NCI-H2029 treated with DMSO at 0.1 percent for 48 hours (cell line): ENCODE data around the gene STARD9.
A peak's percentile ranks its signal among the peaks of the same experiment; 100 is the strongest.
"Not testable (repeated sequence)": the region's sequence is repeated elsewhere in the genome, so short reads cannot be mapped to it uniquely, and the experiment has no call there.

Experiments used
- DNase-seq: peaks from one replicate; lab custom pipeline; 2025; lab: John Stamatoyannopoulos, UW

STARD9 gene

DNA sequence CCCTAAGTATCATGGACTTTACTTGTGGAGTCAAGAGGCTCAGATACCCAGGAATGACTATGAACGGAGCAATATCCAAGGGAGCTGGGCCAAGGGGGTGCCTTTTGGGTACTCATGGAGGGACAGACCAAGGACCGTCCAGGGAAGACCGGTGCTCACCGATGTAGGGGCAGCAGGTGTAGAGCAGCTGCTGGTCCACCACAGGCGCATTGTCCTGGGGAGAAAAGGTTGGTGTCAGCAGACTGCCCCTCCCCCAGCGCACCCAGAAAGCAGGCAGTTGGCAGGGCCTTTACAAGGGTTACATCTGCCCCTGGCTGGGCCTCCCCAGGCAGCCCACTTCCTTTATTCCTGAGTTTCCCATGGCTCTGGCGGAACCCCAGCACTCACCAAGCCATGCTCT, 154.0 kb downstream of the STARD9 start:
- no peak for DNase-seq

DNA sequence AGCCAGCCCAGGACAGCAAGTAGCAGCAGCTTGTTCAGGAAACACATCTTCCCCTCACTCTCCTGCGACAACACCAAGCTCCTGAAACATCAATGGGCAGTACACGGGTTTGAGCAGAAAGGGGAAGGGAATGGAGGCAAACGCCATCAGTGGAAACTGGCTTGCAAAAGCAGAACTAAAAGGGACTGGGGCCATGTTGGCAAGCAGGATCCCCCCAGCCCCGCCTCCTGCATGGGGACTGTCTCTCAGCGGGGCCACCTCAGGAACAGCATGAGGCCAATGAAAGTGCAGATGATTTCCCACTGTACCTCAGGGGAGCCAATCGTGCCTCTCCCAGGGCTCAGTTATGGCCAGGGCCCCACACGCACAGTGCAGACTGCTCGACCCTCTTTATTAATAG, 154.7 kb downstream of the STARD9 start:
- DNase-seq, result no peak

DNA sequence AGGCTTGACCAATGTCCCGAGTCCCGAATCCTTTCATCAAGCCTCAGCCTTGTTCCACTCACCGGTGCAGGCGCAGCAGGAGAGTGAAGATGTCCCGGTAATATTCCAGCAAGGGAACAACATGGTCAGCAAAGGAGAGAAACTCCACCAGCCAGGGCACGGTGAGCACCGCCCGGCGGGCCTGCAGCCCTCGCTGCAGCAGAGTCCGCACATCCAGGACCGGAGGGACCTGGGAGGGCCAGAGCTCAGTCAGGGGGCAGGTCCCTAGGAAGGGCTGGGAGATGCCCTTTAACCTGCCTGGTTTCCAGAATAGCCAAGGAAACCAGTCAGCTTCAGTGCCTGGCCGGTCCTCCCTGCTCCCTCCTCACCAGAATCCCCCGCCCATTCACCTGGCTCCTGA, 155.1 kb downstream of the STARD9 start:
- DNase-seq, result no peak

- DNase-seq, result no peak
Measured at GRCh38 chr15:42731461-42731860, 156.1 kb downstream of the STARD9 start.

DNA sequence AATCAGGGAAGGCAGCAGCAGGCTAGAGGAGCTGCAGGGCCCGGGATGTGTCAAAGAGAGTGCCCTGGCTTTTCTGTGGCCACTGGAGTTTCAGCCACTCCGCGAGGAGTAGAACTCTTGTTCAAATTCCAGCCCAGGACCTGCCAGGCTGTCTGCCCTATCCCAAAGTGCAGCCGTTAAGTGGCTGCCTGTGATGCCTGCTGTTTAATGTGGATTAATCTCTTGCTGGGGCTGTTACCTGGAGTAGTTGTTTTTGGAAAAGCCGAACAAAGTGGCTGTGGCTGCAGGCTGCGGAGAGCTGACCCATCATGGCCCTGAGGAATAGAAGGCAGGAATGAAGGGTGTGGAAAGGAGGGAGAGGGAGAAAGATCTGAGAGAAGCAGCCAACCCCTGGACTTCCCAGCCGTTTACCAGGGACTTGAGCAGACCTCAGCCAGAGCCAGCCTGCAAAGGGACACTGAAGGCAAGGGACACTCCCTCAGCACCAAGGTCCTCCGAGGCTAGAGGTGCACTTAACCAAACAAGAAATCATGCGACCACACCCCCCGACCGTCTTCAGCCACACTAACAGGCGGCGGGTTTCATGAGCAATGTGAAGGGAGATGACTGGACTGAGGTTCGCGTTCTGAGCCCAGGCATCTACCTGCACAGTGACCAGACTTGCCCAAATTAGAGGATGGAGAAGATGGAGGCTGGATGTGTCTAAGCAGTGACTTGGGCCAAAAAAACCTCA, 156.9 kb downstream of the STARD9 start:
- no peak for DNase-seq

DNA sequence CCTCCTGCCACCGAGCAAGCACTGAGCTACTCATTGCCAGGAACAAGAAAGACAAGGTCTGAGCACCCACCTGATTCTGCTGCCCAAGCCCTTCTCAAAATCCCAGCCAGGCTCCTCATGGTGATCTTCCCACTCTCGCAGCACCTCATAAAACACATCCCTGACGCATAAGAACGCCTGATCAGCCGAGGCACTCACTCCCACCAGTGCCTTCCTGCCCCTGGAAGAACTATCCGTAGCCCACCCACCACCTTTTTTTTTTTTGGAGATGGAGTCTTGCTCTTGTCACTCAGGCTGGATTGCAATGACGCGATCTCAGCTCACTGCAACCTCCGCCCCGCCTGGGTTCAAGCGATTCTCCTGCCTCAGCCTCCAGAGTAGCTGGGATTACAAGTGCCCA, 157.6 kb downstream of the STARD9 start:
- DNase-seq, result no peak

GRCh38 chr15:42734076-42734672, 158.8 kb downstream of the STARD9 start:
- DNase-seq, result no peak

DNA sequence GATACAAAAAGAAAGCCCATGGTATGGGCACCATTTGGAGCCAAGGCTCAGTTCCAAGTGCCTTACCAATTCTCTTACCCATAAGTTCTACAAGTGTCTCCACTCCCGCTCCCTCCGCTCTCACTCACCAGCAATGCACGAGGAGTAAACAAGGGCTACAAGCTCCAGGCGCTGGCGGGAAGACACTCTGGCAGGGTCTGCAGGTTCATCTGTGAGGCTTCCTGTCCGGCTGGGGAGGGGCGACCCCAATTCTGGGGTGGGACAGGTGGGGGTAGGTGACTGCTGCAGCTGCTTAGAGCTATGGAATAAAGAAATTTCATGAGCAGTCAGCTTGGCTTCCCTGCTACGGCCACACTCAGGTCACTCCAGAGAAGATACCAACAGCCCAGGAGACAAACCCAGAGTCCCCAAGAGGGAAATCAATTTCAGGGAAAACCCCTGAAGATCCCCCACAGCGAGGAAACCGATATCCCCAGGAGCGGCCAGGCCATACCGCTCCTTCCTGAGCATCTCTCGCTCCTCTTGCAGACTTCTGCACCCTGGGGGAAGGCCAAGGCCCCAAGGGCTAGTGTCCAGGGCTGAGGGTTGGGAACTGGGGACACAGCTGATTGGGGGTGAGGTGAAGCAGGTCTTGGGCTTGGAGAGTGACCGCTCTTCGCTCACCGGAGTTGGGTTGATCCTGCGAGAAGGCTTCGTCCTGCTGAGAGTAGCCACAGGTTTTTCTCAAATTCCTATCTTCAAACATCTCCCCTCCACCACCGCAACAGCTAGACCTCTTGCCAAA, 160.2 kb downstream of the STARD9 start:
- DNase-seq, result no peak

- no peak for DNase-seq
Measured at GRCh38 chr15:42736178-42736792, 160.9 kb downstream of the STARD9 start.

GRCh38 chr15:42736793-42737528, 161.6 kb downstream of the STARD9 start, which contains the start of gene CDAN1:
TSS of gene CDAN1 (minus strand) at chr15:42737128. CDS start at chr15:42737102, 26 bp downstream.
- DNase-seq, result peak; percentile 19

GRCh38 chr15:42737529-42738328, 162.3 kb downstream of the STARD9 start:
- no peak for DNase-seq

GRCh38 chr15:42741710-42742109, 166.3 kb downstream of the STARD9 start:
- DNase-seq, result no peak

DNA sequence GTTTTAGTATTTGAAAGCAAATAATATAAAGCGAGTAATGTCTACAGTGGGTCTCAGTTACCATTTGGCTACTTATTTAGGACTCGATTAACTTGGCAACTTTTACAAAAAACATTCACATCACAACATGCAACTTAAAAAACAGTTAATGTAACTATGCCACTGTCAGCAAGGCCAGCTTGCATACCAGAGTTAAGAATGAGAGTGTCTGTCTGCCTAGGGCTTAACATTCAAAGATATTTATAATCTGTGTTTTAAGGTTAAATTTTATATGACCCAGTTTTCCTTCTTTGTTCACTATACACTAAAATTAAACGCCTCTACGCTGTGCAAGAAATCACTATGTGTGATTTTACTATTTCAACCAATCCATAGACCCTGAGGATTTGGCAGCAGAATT, 166.7 kb downstream of the STARD9 start:
- no peak for DNase-seq

DNA sequence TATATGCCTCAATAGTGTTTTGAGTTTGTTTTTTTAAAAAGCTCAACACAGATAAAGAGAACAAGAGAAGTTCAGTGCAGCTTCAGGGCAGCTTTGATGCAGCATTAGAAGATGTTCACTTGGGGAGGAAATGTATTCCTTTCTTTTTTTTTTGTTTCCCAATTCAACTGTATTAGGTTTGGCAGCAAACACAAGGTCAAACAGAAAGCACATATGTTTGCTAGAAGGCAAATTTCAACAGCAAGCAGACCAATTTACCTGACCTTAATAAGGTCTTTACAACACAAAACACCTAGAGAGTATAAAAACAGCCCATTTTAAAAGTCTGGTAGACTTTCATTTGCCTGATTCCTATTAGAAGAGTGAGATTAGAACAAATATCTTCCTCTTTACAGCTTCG, 168.8 kb downstream of the STARD9 start:
- DNase-seq, result no peak

DNA sequence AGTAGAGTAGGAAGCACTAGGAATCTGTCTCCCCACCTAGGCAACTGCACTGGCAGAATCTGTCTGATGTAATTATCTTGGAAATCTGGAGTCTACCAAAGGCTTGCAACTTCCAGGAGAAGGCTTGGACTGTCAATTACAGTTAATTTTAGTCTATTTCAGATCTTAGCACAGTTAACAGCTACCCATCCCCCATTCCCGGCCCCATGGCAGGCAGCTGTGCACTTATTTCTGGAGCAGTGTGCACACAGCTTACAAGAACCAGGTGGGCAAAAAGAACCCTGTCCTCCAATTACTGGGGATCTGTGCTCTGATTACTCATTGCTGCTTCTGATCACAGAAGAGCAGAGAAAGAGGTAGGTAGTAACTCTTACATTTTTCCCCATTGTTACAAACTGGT, 173.9 kb downstream of the STARD9 start:
- DNase-seq, result no peak

GRCh38 chr15:42750306-42750705, 174.9 kb downstream of the STARD9 start:
- no peak for DNase-seq

GRCh38 chr15:42759093-42759492, 183.7 kb downstream of the STARD9 start:
- no peak for DNase-seq

- no peak for DNase-seq
Measured at GRCh38 chr15:42760759-42761158, 185.4 kb downstream of the STARD9 start.

GRCh38 chr15:42761813-42762212, 186.4 kb downstream of the STARD9 start:
- not testable (repeated sequence) for DNase-seq

DNA sequence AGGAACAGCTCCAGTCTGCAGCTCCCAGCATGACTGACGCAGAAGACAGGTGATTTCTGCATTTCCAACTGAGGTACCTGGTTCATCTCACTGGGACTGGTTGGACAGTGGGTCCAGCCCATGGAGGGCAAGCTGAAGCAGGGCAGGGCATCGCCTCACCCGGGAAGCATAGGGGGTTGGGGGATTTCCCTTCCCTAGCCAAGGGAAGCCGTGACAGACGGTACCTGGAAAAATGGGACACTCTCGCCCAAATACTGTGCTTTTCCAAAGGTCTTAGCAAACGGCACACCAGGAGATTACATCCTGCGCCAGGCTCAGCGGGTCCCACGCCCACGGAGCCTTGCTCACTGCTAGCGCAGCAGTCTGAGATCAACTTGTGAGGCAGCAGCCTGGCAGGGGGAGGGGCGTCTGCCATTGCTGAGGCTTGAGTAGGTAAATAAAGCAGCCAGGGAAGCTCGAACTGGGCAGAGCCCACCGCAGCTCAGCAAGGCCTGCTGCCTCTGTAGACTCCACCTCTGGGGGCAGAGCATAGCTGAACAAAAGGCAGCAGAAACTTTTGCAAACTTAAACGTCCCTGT, 188.8 kb downstream of the STARD9 start:
- DNase-seq, result not testable (repeated sequence)

DNA sequence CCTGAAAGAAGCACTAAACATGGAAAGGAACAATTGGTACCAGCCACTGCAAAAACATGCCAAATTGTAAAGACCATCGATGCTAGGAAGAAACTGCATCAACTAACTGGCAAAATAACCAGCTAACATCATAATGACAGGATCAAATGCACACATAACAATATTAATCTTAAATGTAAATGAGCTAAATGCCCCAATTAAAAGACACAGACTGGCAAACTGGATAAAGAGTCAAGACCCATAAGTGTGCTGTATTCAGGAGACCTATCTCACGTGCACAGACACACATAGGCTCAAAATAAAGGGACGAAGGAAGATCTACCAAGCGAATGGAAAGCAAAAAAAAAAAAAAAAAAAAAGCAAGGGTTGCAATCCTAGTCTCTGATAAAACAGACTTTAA, 190.7 kb downstream of the STARD9 start:
- not testable (repeated sequence) for DNase-seq
